Activated gamma-delta T cell treated with Interleukin-2 at 50 U/mL for 16 hours (primary cell): ENCODE data around the gene MED28.

Experiments
- DNase-seq: peaks from one replicate; pipeline ENCODE4 v3.0.0-alpha.2; 2020

MED28 gene

DNA sequence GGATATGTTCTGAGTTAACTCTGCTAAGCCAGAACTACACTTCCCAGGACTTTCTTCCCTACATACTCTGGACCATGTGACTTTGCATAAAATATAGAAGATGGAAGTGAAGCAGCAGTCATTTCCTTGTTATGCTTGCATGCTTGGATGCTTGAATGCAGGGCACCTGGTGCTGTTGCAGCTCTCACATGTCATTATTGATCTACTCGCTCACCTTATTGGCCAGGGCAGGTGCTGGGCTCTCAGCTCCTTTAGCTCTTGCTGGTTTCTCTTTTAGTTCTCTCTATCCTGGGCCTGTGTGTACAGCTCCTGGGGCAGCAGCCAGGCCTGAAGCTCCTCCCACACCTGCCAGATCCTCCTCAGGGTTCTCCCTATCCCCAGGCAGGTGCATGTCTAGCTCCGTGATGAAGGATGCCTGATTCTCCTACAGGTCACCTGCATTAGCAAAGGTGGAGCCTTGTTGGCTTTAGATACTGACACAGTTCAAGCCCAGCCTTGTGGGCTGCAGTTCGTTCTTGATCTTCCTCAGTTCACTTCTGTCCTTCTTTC, 53.3 kb downstream of the MED28 start:
- no peak for DNase-seq

DNA sequence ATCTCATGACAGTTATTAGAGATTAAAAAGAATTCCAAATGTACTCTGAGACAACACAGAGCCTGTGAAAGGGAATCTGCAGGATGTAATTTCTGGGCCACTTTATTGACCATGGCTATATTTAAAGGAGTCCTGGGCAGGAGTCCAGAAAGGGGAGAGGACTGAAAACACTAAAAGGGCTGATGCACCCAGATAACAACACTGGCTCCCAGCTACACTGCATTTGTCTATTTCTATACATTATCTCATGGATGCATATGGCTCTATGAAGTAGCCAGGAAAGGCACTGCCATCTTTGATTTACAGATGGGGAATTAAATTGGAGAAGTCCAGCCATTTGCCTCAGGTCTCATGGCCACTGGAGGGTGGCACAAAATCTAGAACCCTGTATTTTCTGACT, 56.0 kb downstream of the MED28 start:
- DNase-seq = no peak

GRCh38 chr4:17680559-17681280, 66.3 kb downstream of the MED28 start:
- no peak for DNase-seq

GRCh38 chr4:17681281-17682221, 67.1 kb downstream of the MED28 start:
- no peak for DNase-seq

- no peak for DNase-seq
Observed at GRCh38 chr4:17682222-17682566, 67.8 kb downstream of the MED28 start.
